ENCODE data around the gene CCDC9. TPM values are rescaled to one million over a fixed set of nuclear protein-coding genes. Genes with fewer than 3 reads are reported as not detected.

CCDC9 gene
- total and polyA plus RNA-seq, 2 of the 13 experiments (the other 11 are each of a cell fraction or from before 2014, with no cell fraction given), result 2.9 to 6.3 TPM

- TF ChIP-seq ZNF503 (CRISPR knock-in tag; IDR thresholded peaks at IDR 0.05), result peak; percentile 46; the same call in 1 of the 2 replicates
- TF ChIP-seq ZNF263 (CRISPR knock-in tag; IDR thresholded peaks at IDR 0.05), result no peak
- peak; percentile 85 for TF ChIP-seq ATF3 (CRISPR knock-in tag; IDR thresholded peaks at IDR 0.05)
- TF ChIP-seq SALL1 (CRISPR knock-in tag; IDR thresholded peaks at IDR 0.05), result peak; percentile 78
- TF ChIP-seq REST (IDR thresholded peaks at IDR 0.05; ENCODE audit: borderline replicate concordance in 1 of 2, low read depth in 1 of 2, low read length in 2 of 2), result peak in 1 of 2 experiments; percentile 74; a peak in 1 of 4 replicates
- no peak for TF ChIP-seq SNAPC2 (CRISPR knock-in tag; IDR thresholded peaks at IDR 0.05)
- TF ChIP-seq NFIC (IDR thresholded peaks at IDR 0.05; ENCODE audit: low read length), result no peak
- no peak for TF ChIP-seq SKIL (CRISPR knock-in tag; IDR thresholded peaks at IDR 0.05; ENCODE audit: borderline replicate concordance)
- TF ChIP-seq GATA4 (IDR thresholded peaks at IDR 0.05; ENCODE audit: borderline replicate concordance, low read depth), result peak; percentile 92; the same call in 1 of the 2 replicates
- TF ChIP-seq MLLT10 (CRISPR knock-in tag; IDR thresholded peaks at IDR 0.05), result no peak
- peak; percentile 75 for TF ChIP-seq ZFX (CRISPR knock-in tag; IDR thresholded peaks at IDR 0.05; ENCODE audit: low read depth)
- TF ChIP-seq FOXC1 (CRISPR knock-in tag; IDR thresholded peaks at IDR 0.05; ENCODE audit: borderline replicate concordance), result peak; percentile 81; the same call in 1 of the 2 replicates
- TF ChIP-seq GLI4 (CRISPR knock-in tag; IDR thresholded peaks at IDR 0.05; ENCODE audit: borderline replicate concordance), result no peak
- TF ChIP-seq HOXA5 (CRISPR knock-in tag; IDR thresholded peaks at IDR 0.05), result peak; percentile 84
- 0 out of 2 replicates have a peak, but pooled peaks have one; percentile 57 for TF ChIP-seq ZNF430 (CRISPR knock-in tag; IDR thresholded peaks at IDR 0.05)
- no peak for TF ChIP-seq ZNF34 (CRISPR knock-in tag; IDR thresholded peaks at IDR 0.05; ENCODE audit: borderline replicate concordance)
- TF ChIP-seq RFX3 (CRISPR knock-in tag; IDR thresholded peaks at IDR 0.05), result no peak
Measured at GRCh38 chr19:47225746-47226425, 30.4 kb upstream of the CCDC9 start (continued).
